HG02973 (cell line): ENCODE data around the gene PANX2.
"Not testable (repeated sequence)": the region's sequence is repeated elsewhere in the genome, so short reads cannot be mapped to it uniquely, and the experiment has no call there.

Source experiments
- ATAC-seq: cut with Tn5 transposase; IDR thresholded peaks from one replicate; pipeline ENCODE4 v1.9.1; 2021; ENCODE audit warnings: moderate library complexity; ENCODE audit not compliant: unreplicated experiment

The PANX2 gene

DNA sequence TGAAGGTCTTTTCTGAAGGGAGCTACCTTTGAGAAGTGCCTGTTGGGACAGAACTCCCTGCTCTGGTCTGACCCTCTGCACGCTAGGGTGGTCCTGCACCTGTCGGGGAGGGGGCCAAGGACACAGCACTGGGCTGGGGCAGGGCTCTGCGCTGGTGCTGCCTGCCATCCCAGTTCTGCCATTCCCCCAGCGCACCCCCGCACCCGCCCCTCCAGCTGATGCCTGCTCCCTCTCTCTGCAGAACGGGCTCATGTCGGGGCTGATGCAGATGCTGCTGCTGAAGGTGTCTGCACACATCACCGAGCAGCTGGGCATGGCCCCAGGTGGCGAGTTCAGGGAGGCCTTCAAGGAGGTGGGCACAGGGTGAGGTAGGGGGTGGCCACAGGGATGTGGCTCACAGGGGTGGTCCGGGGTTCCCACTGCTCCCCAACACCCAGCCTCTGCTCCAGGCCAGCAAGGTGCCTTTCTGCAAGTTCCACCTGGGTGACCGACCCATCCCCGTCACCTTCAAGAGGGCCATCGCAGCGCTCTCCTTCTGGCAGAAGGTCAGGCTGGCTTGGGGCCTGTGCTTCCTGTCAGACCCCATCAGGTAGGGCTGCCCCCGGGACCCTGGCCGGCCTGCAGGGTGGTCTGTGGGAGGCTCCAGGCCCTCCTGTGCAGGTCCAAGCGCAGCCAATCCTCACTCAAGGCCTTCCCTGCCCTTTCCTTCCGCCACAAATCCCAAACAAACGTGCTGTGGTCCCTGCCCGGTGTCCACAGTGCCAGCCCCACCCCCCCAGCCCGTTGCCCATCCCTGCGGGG is 26.7 kb downstream of the PANX2 start:
- ATAC-seq: no peak

DNA sequence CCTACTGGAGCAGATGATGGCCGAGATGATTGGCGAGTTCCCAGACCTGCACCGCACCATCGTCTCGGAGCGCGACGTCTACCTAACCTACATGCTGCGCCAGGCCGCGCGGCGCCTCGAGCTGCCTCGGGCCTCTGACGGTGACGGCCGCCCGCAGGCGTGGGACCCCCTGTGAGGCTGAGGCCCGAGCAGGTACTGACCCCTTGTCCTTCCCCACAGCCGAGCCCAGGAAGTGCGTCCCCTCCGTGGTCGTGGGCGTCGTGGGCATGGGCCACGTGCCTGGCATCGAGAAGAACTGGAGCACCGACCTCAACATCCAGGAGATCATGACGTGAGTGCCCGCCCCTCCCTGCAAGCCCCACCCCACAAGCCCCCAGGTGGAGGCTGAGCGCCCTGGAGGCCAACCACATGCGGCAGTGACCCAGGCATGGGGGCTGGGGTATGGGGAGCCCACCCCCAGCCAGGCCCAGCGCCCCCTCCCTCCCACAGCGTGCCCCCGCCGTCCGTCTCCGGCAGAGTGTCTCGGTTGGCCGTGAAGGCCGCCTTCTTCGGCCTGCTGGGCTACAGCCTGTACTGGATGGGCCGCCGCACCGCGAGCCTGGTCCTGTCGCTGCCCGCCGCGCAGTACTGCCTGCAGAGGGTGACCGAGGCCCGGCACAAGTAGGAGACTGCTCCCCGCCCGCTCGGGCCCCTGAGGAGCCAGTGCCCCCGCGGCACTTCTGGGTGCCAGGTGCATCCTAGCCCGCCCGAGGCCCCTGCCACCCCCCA is 27.5 kb downstream of the PANX2 start:
- ATAC-seq: no peak

DNA sequence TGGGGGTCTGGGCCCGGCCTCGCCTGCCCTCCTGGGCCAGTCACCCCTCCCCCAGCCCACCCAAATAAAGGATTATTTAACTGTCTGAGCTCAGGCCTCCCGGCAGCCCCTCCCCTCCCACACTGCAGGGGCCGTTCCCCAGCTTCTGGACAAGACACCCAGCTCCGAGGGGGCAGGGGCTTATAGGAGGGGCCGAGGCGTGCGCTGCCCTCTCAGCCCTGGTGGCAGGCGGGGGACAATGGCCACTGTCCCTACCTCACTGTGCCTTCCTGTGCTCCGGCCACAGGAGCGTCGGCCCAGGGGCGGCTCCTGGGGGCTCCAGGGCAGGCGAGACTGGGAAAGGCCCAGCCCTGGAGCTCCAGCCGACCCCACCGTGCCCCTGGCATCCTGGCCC is 28.1 kb downstream of the PANX2 start:
- ATAC-seq: no peak

DNA sequence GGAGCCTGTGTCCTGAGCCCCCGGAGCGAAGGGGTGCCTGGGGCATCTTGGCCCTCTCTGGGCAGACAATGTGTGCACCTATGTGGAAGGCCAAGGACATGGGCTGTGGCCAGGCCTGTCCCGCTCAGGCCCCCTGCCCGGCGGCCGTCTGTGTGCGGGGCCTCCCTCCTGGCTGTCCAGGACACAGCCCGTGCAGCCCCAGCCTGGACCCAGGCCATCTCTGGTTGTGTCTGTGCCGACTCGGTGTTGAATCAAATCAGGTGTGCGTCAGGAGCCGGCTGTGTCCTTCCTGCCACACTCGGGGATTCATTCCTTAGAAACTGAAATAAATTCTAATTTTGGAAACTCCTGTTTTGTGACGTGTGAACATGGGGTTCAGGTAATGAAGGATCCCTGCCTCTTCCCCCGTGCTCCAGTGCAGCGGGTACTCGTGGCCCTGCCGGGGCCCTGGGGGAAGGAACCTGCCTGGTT is 28.8 kb downstream of the PANX2 start:
- ATAC-seq: no peak

DNA sequence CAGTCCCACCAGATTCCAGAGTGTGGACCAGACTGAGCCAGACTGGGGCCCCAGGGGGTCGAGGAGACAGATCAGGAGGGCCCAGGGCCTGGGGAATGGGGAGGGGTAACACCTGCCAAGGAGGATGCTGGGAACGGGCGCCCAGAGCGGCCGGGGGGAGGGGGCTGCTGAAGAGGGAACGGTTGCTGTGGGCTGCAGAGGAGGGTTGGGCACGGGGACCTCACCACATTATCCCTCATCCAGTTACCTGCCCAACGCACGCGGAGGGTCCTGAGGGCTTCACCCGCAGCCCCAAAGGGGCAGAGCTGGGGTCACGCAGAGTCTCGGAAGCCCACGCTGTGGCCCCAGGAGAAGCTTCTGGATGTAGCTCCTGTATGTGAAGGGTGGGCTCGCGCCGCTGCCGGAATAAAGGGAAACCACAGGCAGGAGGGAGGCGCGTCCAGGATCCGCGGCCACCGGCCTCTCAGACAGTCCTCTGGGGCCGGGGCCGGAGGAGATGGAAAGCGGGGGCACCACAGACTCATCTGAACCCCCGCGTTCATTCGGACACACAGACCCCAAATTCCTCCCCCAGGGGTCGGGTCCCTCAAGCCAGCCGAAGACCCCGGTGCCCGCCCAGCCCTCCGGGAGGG is 29.4 kb downstream of the PANX2 start:
- peak; percentile 11 for ATAC-seq

DNA sequence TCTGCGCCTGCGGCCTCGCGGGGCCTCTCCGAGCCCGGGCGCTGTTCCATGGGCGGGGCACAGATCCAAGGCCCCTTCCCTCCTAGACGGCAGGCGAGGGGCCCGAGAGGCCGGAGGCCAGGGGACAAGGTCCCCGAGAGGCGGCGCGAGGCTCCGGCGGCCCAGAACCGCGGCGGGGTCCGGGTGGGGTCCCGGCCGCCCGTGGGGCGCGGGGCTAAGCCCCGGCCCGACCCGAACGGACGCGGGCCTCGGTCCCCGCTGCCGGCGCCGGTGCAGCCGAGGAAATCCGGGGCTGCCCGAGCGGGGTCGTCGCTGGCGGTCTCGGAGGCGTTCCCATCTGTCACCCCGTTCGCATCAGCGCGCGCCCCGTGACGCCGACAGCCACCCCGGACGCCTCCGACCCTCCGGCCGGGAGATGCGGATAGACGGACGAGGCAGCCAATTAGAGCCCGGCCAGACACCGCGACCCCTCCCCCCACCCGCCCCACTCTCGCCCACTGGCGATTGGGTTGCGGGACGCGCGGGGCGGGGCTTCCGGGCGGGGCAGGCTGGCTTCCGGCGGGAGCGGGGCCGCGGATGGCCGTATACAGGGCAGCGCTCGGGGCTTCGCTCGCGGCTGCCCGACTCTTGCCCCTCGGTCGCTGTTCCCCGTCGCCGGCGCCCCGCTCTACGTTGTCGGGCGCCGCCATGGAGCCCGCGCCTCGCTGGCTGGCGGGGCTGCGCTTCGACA is 30.1 kb downstream of the PANX2 start, which contains the start of gene SELENOO:
TSS of gene SELENOO (plus strand) at position 551 of the 730 bp plus-strand sequence. CDS start at position 577, 26 bp downstream.
- ATAC-seq: peak; percentile 41

DNA sequence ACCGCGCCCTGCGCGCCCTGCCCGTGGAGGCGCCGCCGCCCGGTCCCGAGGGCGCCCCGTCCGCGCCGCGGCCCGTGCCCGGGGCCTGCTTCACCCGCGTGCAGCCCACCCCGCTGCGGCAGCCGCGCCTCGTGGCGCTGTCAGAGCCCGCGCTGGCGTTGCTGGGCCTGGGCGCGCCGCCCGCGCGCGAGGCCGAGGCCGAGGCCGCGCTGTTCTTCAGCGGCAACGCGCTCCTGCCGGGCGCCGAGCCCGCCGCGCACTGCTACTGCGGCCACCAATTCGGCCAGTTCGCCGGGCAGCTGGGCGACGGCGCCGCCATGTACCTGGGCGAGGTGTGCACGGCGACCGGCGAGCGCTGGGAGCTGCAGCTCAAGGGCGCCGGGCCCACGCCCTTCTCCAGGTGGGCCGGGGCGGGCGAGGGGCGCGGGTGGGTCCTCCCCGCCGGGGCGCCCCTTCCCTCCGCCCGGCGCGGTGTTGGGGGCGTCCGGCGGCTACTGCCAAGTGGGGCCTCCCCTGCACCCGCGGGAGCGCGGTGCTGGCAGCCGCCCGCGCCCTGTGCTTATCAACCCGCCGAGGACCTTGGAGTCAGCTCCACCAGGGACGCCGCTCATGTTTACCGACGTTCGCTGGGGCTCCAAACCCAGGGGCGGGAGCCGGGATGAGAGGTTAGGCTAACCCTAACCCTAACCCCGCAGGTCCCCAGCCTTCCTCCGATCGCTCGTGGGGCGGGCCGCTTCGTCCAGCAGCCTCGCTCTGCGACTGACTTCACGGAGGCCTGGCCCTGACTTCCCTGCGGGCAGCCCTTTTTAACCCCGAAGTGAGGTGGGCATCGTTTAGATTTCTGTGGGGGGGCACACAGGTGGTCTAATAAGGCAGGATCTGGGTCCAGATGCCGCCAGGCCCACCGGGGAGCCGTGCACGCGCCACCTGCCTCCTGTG is 30.9 kb downstream of the PANX2 start:
- ATAC-seq: peak; percentile 16

DNA sequence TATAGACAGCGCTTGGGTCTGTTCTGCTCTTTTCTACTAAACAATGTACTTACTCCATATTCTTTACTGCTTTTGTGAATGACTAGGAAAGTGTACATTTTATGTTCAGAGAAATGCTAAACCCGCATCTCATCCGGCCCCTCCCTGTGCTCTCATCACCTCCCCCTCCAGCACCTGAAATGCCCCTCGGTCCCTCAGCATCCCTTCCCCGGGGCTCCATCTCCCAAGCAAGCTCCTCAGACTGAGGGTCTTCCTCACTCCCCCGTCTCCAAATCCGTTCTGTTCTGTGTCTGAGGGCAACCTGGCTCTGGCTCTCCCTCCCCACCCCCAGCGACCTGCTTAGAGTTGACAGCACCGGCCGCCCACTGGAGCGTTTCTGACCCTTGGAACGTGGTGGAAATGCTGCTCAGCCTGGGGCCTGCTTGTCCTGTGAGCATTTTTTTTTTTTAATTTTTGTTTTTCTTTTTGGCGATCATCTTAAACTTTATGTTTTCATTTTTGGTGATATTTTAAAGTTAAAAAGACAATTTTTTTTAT is 31.7 kb downstream of the PANX2 start:
- ATAC-seq: no peak

DNA sequence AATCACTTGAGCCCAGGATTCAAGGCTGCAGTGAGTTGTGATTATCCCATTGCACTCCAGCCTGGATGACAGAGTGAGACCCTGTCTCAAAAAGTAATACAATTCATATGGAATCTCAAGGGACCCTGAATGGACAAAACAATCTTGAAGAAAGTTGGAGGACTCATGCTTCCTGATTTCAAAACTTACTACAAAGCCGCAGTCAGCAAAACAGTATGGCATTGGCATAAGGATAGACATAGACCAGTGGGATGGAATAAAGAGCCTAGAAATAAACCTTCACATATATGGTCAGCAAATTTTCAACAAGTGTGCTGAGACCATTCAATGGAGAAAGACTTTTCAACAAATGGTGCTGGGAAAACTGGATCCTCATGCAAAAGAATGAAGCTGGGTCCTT is 32.8 kb downstream of the PANX2 start:
- ATAC-seq: no peak

DNA sequence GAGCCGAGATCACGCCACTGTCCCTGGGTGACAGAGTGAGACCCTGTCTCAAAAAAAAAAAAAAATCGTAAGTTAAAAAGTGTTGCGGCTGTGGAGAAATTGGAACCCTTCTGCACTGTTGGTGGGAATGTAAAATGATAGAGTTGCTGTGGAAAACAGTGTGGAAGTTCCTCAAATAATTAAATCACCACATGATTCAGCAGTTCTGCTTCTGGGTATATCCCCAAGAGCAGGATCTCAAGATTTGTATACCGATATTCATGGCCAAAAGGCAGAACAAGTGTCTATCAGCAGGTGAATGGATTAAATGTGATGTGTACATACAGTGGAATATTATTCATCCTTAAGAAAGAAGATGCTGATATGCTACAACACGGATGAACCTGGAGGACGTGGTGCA is 34.0 kb downstream of the PANX2 start:
- no peak for ATAC-seq

DNA sequence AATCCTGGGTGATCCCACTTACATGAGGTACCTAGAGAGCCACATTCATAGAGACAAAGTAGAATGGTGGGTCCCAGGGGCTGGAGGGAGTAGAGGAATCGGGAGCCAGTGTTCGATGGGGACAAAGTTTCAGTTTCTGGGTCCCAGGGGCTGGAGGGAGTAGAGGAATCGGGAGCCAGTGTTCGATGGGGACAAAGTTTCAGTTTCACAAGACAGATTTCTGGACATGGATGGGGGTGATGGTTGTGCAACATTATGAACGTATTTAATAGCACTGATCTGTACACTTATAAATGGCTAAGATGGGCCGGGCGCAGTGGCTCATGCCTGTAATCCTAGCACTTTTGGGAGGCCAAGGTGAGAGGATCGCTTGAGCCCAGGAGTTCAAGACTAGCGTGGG is 34.5 kb downstream of the PANX2 start:
- ATAC-seq: not testable (repeated sequence)

DNA sequence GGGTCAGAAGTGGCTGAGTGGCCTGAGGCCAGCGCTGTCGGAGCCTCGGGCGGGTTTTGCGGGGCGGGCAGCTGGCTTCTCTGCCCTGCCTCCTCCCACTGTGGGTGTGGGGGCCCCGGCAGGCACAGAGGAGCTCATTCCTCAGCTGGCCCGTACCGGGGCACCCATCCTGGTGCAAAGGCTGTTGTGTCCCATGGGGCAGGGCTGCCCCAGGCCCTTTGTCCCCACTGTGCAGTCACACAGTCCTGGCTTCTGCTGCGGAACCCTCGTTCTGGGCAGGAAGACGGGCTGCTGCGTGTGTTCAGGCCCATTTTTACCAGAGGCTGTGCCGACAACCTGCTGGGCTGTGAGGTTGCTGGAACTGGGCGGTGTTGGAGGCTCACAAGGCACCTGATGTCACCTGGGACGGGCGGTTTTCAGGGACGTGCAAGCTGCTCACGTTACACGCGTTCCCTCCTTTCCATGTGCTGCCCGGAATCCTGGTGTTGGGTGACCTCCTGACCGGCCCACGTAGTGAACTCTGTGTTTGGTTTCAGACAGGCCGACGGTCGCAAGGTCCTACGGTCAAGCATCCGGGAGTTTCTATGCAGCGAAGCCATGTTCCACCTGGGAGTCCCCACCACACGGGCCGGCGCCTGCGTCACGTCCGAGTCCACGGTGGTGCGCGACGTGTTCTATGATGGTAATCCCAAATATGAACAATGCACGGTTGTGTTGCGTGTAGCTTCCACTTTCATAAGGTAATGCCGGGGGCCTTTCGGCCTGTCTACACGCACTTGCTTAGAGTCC is 35.4 kb downstream of the PANX2 start:
- ATAC-seq: no peak

DNA sequence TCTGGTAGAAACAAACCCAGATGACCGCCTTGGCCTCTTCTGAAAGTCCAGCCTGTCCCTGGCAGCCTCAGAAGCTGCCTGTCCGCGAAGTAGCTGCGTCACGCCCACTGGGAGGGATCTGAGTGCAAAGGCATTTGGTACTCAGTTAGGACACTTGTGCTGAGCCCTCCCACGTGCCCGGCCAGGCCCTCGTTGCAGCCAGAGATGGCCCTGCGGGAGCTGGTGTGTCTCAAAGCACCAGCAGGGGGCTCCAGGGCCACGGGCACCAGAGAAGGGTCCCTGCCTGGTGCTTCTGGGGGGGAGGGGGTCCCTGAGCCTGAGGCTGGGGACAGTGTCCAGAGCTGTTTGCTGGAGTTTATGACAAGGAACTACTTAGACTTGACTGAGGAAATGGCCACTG is 36.1 kb downstream of the PANX2 start:
- no peak for ATAC-seq

DNA sequence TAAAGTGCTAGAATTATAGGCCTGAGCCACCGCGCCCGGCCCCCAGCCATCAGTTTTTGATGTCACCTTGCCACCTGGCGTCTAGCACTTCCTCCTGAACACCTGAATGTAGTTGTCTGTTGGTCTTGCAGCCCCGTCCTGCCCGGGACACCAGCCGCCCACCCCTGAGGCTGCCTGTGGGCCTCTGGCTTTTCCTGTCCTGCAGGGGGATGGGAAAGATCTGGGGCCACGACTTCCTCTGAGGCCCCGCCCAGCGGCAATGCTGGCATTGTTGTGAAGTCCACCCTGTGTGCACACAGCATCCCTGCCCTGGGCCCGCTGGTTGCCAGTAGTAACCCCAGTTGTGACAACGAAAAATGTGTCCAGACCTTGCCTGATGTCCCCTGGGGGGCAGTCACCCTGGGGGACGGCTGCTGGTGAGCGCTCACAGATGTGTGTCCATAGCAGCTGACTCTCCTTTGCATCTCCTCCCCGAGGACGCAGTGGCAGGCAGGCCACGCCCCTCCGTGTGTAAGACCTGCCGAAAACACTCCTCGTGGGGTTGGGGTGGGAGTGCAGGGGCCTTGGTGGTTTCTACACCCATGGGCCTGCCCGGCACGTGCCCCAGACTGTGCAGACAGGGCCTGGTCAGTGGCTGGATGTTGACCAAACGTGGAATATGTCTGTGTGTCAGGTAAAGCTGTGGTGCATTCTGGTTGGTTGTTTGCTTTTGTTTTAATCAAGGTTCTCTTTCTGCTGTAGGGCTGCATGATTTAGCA is 37.0 kb downstream of the PANX2 start:
- ATAC-seq: no peak

DNA sequence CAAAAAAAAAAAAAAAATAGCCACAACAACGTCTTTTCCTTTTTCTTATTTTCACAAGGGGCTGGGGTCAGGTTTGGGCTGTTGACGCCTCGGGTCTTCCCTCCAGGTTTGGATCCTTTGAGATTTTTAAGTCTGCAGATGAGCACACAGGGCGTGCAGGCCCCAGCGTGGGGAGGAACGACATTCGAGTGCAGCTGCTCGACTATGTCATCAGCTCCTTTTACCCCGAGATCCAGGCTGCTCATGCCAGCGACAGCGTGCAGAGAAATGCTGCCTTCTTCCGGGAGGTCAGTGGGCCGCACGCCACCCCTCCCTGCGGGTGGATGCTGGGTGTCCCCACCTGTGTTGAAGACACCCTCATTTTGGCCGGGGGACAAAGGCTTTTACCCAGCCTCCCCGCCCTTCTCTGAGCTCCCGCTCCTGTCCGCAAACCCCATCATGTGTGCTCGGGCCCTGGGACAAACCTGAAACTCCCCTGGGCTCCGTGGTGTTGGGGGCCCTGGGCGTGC is 38.0 kb downstream of the PANX2 start:
- no peak for ATAC-seq

DNA sequence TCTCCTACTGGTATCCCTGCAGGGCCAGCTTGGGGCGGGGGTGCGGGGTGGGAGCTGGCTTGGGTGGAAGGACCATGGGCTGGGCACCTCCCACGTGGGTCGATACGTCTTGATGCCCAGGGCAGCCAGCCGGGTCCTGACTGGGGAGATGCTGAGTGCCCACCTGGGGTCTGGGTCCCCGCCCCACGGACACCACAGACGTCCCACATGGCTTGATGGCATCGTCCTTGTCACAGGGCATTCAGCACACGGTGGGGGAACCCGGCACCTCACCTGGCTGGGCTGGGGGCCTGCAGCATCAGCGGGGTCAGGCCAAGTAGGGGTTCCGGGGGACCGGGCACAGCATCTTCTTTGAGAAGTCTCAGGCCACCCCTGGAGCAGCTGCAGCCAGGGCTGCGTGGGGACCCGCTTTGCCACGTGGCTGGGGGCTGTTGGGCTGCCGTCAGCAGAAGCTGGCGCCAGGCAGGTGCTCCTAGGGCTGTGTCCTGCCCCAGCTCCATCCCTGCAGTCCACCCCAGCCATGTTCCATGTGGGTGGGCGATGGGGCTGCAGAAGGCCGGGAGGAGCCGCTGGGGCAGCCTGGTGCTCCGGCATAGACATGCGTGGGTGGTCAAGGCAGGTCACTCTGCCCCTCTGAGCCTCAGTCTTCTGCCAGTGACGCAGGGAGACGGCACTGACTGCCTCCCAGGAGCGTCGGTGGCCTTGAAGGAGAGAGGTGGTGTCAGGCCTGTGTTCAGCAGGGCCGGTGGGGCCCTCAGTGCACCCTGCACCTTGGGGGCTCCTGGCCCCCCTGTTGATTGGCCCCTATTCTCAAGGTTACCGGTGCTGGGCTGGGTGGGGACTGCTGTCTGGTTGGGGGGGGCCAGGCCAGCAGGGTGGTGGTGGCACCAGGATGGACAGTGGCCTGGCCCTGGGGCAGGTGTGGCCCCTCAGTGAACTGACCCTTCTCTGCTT is 38.7 kb downstream of the PANX2 start:
- no peak for ATAC-seq

DNA sequence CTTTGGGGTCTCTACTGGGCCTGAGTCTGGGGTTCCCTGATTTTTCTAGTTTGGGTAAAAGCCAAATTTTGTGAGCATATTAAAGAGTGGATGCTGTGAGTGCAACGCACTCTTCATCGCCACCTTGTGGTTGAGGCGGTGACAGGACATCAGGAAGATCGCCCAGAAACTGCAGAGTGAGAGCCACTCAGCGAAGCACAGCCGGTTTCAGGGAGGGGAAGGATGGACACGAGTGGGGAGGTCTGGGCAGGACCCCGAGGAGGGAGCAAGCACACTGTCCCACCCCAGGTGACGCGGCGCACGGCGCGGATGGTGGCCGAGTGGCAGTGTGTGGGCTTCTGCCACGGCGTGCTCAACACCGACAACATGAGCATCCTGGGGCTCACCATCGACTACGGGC is 39.4 kb downstream of the PANX2 start:
- ATAC-seq: no peak
